CD4-positive, alpha-beta memory T cell (primary cell): ENCODE measurements around the gene LDHAL6A. TPM values are rescaled to one million over a fixed set of nuclear protein-coding genes. Genes with fewer than 3 reads are reported as not detected.

Experiments
- polyA plus RNA-seq, 2 donors: library from polyadenylated mRNA; unstranded; fragments of 300-500 nt; fragmentation: Illumina TruSeq; gene quantifications; one replicate each; pipeline ENCODE4 v1.2.3, GENCODE V29; 2021
- total RNA-seq, 2 experiments: library from RNA; stranded (reverse); gene quantifications; one replicate each; pipeline ENCODE4 v1.2.3, GENCODE V29; 2021

LDHAL6A gene
- total and polyA plus RNA-seq, 4 experiments from 2014 or later, result 0.20 to 0.42 TPM; not detected in 2

Other genes with a start within 250 kb of the LDHAL6A start
- gene SAA4, start 219.1 kb upstream of the LDHAL6A start, total RNA-seq, result not detected
- not detected for gene SAA4, start 219.1 kb upstream of the LDHAL6A start, polyA plus RNA-seq
- not detected for gene SAA2, start 207.2 kb upstream of the LDHAL6A start, total RNA-seq
- gene SAA2, start 207.2 kb upstream of the LDHAL6A start, polyA plus RNA-seq, result not detected
- gene SAA1, start 189.6 kb upstream of the LDHAL6A start, total RNA-seq, result not detected
- gene SAA1, start 189.6 kb upstream of the LDHAL6A start, polyA plus RNA-seq, result not detected
- 10 to 100 TPM; 22.1 to 23.7 TPM for gene HPS5, start 133.7 kb upstream of the LDHAL6A start, total RNA-seq
- gene HPS5, start 133.7 kb upstream of the LDHAL6A start, polyA plus RNA-seq, result 10 to 100 TPM; 14.2 to 15.1 TPM
- gene GTF2H1, start 133.3 kb upstream of the LDHAL6A start, total RNA-seq, result 10 to 100 TPM; 60.1 to 61.6 TPM
- gene GTF2H1, start 133.3 kb upstream of the LDHAL6A start, polyA plus RNA-seq, result 10 to 100 TPM; 31.8 to 41.6 TPM
- 100 to 1,000 TPM; 131 to 135 TPM for gene LDHA, start 61.3 kb upstream of the LDHAL6A start, total RNA-seq
- gene LDHA, start 61.3 kb upstream of the LDHAL6A start, polyA plus RNA-seq, result 100 to 1,000 TPM; 556 to 720 TPM
- gene LDHC, start 43.5 kb upstream of the LDHAL6A start, total RNA-seq, result not detected
- not detected for gene LDHC, start 43.5 kb upstream of the LDHAL6A start, polyA plus RNA-seq
- gene TSG101, start 71.1 kb downstream of the LDHAL6A start, total RNA-seq, result 10 to 100 TPM; 40.0 to 41.2 TPM
- gene TSG101, start 71.1 kb downstream of the LDHAL6A start, polyA plus RNA-seq, result 10 to 100 TPM; 59.4 to 64.2 TPM
- gene UEVLD, start 132.9 kb downstream of the LDHAL6A start, total RNA-seq, result 10 to 100 TPM; 10.6 to 10.7 TPM
- gene UEVLD, start 132.9 kb downstream of the LDHAL6A start, polyA plus RNA-seq, result 10 to 100 TPM in 1 of 2 donors, 1 to 10 TPM in 1; 9.1 to 10.2 TPM
- gene MISFA, start 143.9 kb downstream of the LDHAL6A start, total RNA-seq, result under 1 TPM in 1 of 2 experiments, not detected in 1; 0.69 TPM
- under 1 TPM in 1 of 2 donors, not detected in 1; 0.47 TPM for gene MISFA, start 143.9 kb downstream of the LDHAL6A start, polyA plus RNA-seq
- gene SPTY2D1, start 178.5 kb downstream of the LDHAL6A start, total RNA-seq, result 10 to 100 TPM; 23.0 to 25.2 TPM
- gene SPTY2D1, start 178.5 kb downstream of the LDHAL6A start, polyA plus RNA-seq, result 10 to 100 TPM in 1 of 2 donors, 1 to 10 TPM in 1; 5.1 to 12.6 TPM
- gene TMEM86A, start 242.9 kb downstream of the LDHAL6A start, total RNA-seq, result 1 to 10 TPM; 2.5 to 4.0 TPM
- under 1 TPM; 0.76 to 0.88 TPM for gene TMEM86A, start 242.9 kb downstream of the LDHAL6A start, polyA plus RNA-seq